ENCODE results near the gene ADGB.

Gene ADGB

GRCh38 chr6:146719387-146719786 lies 120.6 kb downstream of the ADGB start:
- DNase-seq (ENCODE audit: low read depth) = no peak
- no peak for TF ChIP-seq CTCF (IDR thresholded peaks at IDR 0.05; ENCODE audit: insufficient read depth, low read depth, low read length, missing control alignments)
- no peak overlapping the region for H3K4me3 ChIP-seq (ENCODE audit: low read length)

GRCh38 chr6:146739696-146740095 lies 140.9 kb downstream of the ADGB start:
- H3K4me3 ChIP-seq (ENCODE audit: low read length) = no peak overlapping the region
- no peak for TF ChIP-seq CTCF (IDR thresholded peaks at IDR 0.05; ENCODE audit: insufficient read depth, low read depth, low read length, missing control alignments)
- no peak for DNase-seq (ENCODE audit: low read depth)

- H3K4me3 ChIP-seq (ENCODE audit: low read length) = no peak overlapping the region
- TF ChIP-seq CTCF (IDR thresholded peaks at IDR 0.05; ENCODE audit: insufficient read depth, low read depth, low read length, missing control alignments) = no peak
- no peak for DNase-seq (ENCODE audit: low read depth)
Measured at GRCh38 chr6:146741609-146742008, 142.8 kb downstream of the ADGB start.

GRCh38 chr6:146753306-146753705 lies 154.5 kb downstream of the ADGB start:
- no peak for TF ChIP-seq CTCF (IDR thresholded peaks at IDR 0.05; ENCODE audit: insufficient read depth, low read depth, low read length, missing control alignments)
- no peak overlapping the region for H3K4me3 ChIP-seq (ENCODE audit: low read length)
- DNase-seq (ENCODE audit: low read depth) = no peak

- DNase-seq (ENCODE audit: low read depth) = no peak
- H3K4me3 ChIP-seq (ENCODE audit: low read length) = no peak overlapping the region
- TF ChIP-seq CTCF (IDR thresholded peaks at IDR 0.05; ENCODE audit: insufficient read depth, low read depth, low read length, missing control alignments) = no peak
Measured at GRCh38 chr6:146767632-146768031, 168.9 kb downstream of the ADGB start.

GRCh38 chr6:146768722-146769121 lies 169.9 kb downstream of the ADGB start:
- DNase-seq (ENCODE audit: low read depth) = no peak
- H3K4me3 ChIP-seq (ENCODE audit: low read length) = no peak overlapping the region
- TF ChIP-seq CTCF (IDR thresholded peaks at IDR 0.05; ENCODE audit: insufficient read depth, low read depth, low read length, missing control alignments) = no peak

GRCh38 chr6:146770275-146770964 lies 171.6 kb downstream of the ADGB start:
- H3K4me3 ChIP-seq (ENCODE audit: low read length) = no peak overlapping the region
- no peak for TF ChIP-seq CTCF (IDR thresholded peaks at IDR 0.05; ENCODE audit: insufficient read depth, low read depth, low read length, missing control alignments)
- no peak for DNase-seq (ENCODE audit: low read depth)

All from epithelial cell of esophagus (primary cell).